ENCODE data around the gene MGRN1.

The MGRN1 gene

DNA sequence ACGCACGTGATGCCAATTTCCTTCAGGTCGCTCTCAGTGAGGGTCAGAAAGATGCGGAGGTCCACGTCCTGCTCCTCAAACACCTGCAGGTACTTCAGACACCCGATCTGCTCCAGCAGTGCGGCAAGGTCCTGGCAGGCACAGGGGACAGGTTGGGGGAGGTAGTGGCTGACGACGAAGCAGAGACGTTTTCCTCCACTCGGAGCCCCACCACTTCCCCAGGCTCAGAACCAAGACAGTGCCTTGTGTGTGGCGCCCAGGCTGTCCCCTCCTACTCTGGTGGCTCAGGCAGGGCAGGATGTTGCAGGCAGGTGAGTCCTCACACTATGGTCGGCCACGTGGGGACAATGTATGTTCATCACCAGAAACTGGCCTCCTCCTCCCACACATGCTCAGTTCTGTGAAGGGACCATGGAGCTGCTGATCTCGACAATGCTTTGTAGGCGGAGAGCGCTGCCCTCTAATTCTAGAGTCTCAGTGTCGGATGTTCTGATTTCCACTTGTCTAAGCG lies 74.5 kb downstream of the MGRN1 start:
- no peak for DNase-seq (ENCODE audit: low read depth)

- DNase-seq (ENCODE audit: low read depth), result no peak
Observed at GRCh38 chr16:4700380-4700996, 75.9 kb downstream of the MGRN1 start.

DNA sequence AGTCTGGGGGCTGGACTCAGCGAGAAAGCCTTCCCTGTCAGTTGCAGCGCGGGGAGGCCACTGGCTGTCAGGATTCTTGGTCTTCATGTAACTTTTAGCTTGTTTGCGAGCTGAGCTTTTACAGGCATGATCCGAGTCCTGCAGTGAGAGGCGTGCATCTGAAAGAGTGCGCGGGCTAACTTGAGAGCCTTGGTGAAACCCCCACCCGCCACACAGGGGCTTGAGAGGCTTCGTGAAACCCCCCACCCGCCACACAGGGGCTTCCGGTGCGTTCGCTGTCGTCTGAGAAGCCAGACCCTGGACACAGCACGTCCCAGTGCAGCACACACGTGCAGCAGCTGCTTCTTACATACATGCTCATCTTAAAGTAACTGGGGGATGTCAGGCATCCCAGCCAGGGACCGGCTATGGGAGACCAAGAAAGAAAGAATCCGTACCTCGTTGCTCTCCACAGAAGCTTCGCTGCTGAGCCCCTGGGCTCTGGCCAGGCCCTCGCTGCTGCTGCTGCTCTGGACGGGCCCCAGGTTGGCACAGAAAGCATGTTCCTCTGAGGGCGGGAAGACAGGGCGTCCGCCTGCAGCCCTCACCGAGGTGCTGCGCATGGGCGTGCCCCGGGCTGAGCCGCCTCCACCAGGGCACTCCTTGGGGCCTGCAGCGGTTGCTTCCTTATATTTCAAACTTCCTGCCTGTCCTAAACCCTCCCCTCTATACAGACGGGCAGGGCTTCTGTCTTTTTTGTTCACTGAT lies 76.5 kb downstream of the MGRN1 start:
- no peak for DNase-seq (ENCODE audit: low read depth)

GRCh38 chr16:4701791-4702465 lies 77.3 kb downstream of the MGRN1 start:
- DNase-seq (ENCODE audit: low read depth), result no peak

- no peak for DNase-seq (ENCODE audit: low read depth)
Observed at GRCh38 chr16:4702466-4702808, 77.8 kb downstream of the MGRN1 start.

DNA sequence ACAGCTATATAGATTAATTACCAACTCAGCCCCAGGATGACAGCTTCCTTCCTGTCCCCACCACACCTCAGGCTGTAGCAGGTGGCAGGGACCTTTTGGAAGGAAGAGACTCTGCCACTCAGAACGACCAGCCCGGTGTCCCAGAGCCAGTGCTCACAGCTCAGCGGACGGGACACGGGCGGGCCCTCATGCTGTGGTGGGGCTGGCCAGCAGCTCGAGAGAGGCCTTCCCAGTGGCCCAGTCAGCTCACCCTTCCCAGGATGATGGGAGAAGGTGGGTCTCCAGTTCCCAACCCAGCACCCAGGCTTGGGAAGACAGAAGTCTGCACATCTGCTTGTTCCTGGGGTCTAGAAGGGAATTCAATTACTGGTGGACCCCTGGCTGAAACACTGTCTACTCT lies 79.3 kb downstream of the MGRN1 start:
- DNase-seq (ENCODE audit: low read depth), result no peak

DNA sequence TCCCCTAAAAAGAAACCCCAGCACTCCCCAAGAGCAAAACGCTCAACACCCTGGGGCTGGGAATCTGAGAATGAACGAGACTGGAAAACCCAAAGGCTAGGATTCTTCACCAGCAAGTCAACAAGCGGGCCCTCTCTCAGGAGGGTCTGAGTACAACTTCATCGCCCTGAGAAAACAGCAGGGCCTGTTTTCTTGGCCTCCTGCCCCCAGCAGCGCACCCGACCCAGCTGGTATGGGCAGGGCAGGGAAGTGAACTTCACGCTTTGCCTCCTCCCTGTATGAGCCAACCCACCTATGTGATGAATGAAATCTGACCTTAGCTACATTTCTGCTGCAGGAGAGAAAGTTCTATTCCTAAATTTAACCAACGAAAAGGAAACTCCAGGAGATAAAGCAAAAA lies 79.9 kb downstream of the MGRN1 start:
- no peak for DNase-seq (ENCODE audit: low read depth)

GRCh38 chr16:4704913-4705312 lies 80.3 kb downstream of the MGRN1 start:
- DNase-seq (ENCODE audit: low read depth), result no peak

DNA sequence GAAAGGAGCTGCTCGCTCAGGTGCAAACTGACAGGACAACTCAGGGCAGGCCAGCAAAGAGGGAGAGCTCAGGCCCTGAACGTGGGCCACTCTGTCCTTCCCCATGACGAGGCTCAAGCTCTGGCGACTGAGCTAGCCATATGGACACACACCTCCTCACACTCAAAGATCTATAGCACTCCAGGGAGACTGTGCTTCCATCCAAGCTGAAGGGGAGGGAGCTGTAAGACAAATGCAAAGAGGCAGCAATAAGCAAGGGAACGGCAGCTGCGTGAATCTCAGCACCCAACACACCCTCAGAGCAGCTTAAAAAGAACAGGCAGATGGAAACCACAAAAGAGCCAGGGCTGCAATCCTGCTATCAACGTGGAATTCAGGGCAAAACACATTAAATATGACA lies 82.2 kb downstream of the MGRN1 start:
- DNase-seq (ENCODE audit: low read depth), result no peak

- no peak for DNase-seq (ENCODE audit: low read depth)
Observed at GRCh38 chr16:4709481-4709880, 84.9 kb downstream of the MGRN1 start.

DNA sequence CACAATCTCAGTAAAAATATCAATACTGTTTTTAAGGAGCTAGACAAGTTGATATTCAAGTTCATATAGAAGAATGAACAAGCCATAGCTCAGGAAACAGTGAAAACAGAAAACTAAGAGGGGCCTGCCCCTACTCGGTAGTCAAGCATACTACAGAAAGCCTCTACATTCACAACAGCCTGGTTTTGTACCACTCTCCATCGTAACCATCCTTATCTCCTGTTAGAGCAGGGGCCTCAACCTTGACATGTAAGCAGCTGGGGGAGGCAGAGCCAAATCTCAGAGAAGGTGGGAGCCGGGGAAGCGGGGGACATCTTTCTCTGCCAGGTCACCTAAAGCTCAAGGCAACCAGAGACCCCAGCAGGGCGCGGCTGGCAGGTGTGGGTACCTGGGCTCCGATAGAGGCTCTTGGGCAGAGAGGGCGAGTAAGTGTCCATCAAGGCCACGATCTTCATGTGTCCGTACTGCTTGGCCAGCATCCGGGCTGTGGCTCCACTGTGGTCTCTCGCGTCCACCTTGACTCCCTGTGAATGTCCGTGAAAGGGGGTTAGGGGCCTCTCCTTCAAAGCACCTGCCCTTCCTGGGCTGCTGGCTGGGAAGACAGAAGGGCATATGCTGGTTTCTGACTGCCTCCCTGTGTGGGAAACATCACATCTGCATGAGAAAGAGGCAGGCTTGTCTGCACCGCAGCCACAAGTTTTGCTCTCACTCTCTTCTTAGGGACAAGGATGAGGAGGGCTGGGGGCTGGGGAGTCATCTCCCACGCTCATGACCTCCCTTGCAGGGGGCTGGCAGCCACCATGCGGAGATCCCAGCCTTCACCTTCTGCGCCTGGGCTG lies 89.3 kb downstream of the MGRN1 start:
- no peak for DNase-seq (ENCODE audit: low read depth)

GRCh38 chr16:4714996-4715395 lies 90.4 kb downstream of the MGRN1 start:
- no peak for DNase-seq (ENCODE audit: low read depth)

GRCh38 chr16:4718466-4718865 lies 93.8 kb downstream of the MGRN1 start:
- no peak for DNase-seq (ENCODE audit: low read depth)

DNA sequence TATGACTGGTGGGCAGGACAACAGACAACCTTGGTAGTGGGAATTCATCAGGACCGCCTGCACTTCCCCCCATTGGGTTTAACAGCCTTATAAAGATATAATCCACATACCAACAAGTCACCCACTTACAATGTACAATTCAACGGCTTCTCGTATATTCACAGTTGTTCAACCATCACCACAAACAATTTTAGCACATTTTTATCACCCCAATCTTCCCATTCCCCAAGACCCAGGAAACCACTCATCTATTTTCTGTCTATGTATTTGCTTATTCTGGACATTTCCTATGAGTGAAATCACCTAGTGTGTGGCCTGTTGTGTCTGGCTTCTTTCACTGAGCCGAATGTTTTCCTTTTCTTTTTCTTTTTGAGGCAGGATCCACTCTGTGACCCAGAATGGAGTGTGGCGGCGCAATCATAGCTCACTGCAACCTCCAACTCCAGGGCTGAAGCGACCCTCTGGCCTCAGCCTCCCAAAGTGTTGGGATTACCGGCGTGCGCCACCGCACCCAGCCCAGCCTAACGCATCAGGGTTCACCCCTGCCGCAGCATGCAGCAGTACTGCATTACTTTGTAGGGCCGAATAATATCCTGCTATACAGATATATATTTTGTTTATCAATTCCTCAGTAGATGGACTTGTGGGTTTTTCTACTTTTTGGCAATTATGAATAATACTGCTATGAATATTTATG lies 98.6 kb downstream of the MGRN1 start:
- DNase-seq (ENCODE audit: low read depth), result no peak

- no peak for DNase-seq (ENCODE audit: low read depth)
Observed at GRCh38 chr16:4724661-4725270, 100.1 kb downstream of the MGRN1 start.

DNA sequence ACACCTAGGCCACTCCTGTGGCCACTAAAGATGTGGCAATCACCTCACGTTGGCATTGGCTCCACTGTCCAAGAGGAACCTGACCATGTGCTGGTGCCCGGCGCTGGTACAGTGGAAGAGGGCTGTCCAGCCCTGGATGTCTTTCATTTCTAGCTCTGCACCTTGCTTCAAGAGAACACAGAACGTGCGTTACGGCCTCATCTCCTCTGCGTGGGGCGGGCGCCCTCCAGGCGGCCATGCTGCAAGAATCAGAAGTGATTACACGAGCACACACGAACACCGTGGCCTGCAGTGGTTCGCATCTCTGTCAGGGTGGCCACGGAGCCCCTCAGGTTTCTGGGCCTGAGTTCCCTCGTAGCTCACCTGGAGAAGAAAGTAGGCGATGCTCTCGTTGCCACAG lies 102.0 kb downstream of the MGRN1 start:
- no peak for DNase-seq (ENCODE audit: low read depth)

DNA sequence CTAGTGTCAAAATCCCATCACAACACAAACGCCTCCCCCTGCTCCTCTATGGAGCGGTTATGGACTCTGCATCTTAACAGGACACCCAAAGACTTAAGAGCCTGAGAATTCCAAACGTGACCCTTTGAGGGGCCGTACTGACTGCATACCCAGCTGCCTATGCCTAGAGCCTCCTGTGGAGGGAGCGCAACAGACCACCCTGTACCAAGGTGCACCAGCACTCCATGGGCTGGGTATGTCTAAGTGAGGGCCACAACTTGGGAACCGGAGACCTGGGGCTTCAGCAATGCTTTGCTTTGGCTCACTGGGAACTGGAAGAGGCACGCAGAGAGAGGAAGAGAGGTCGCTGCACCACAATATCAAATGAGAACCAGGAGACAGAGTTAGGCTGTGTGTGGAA lies 104.0 kb downstream of the MGRN1 start:
- no peak for DNase-seq (ENCODE audit: low read depth)

- no peak for DNase-seq (ENCODE audit: low read depth)
Observed at GRCh38 chr16:4729876-4730275, 105.2 kb downstream of the MGRN1 start.

GRCh38 chr16:4733211-4733742 lies 108.7 kb downstream of the MGRN1 start:
- no peak for DNase-seq (ENCODE audit: low read depth)

DNA sequence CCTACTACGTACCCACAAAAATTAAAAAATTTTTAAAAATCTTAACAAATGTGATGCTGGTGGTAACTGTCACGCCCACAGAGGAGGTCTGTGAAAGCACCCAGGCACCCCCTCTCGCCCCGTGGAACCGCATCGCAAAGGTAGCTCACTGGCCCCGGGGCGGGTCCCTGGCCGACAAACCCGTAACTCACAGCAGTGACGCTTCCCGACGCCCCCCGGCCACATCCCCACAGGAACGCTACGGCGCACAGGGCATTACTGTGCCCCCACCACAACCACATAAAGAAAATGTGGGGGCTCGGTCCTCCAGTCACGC lies 109.1 kb downstream of the MGRN1 start:
- no peak for DNase-seq (ENCODE audit: low read depth)

GRCh38 chr16:4734063-4734729 lies 109.6 kb downstream of the MGRN1 start, which contains the start of the genes ANKS3 and DNAAF8:
Gene ANKS3 (minus strand): TSS chr16:4734271. CDS start chr16:4730149, 4,122 bp downstream.
Gene DNAAF8 (plus strand): TSS chr16:4734537. CDS start chr16:4736515, 1,978 bp downstream.
- DNase-seq (ENCODE audit: low read depth), result peak; percentile 90

Measured in GM04503 (cell line).